GM12865 (cell line): ENCODE results near the gene INKA2.

Experiments used
- DNase-seq: peaks from one replicate; pipeline ENCODE4 v3.0.0; 2010; ENCODE audit warnings: low read depth
- H3K4me3 ChIP-seq: 2 replicates; pipeline ENCODE4 v1.5.1; 2011; ENCODE audit warnings: mild to moderate bottlenecking, low read depth, low read length, control low read depth
- CTCF ChIP-seq: IDR thresholded peaks from 2 replicates; pipeline ENCODE4 v1.5.1; 2011; ENCODE audit warnings: low read length, control low read depth, low read depth, inconsistent platforms; ENCODE audit not compliant: insufficient read depth; ENCODE audit errors: missing control alignments

INKA2 gene

GRCh38 chr1:111739194-111739924 is at the start of gene INKA2:
Gene INKA2, minus strand, starts transcription at chr1:111739395. Its CDS starts 153 bp downstream, at chr1:111739242.
- H3K4me3 ChIP-seq, result peak within 1 kb of the TSS; percentile 72
- DNase-seq, result peak; percentile 92
- TF ChIP-seq CTCF, result no peak

GRCh38 chr1:111786669-111787207 is 47.5 kb upstream of the INKA2 start:
- DNase-seq, result no peak

GRCh38 chr1:111784273-111784901 is 45.2 kb upstream of the INKA2 start:
- TF ChIP-seq CTCF, result no peak
- no peak for DNase-seq
- H3K4me3 ChIP-seq, result no peak overlapping the region

More at GRCh38 chr1:111786669-111787207, 47.5 kb upstream of the INKA2 start:
- TF ChIP-seq CTCF, result no peak
- H3K4me3 ChIP-seq, result no peak overlapping the region

GRCh38 chr1:111779546-111779945 is 40.4 kb upstream of the INKA2 start:
- no peak for DNase-seq
- no peak for TF ChIP-seq CTCF

GRCh38 chr1:111778541-111779051 is 39.4 kb upstream of the INKA2 start:
- TF ChIP-seq CTCF, result no peak

More at GRCh38 chr1:111779546-111779945, 40.4 kb upstream of the INKA2 start:
- H3K4me3 ChIP-seq, result no peak overlapping the region

GRCh38 chr1:111778066-111778465 is 38.9 kb upstream of the INKA2 start:
- no peak for DNase-seq
- no peak for TF ChIP-seq CTCF
- H3K4me3 ChIP-seq, result no peak overlapping the region

More at GRCh38 chr1:111778541-111779051, 39.4 kb upstream of the INKA2 start:
- DNase-seq, result no peak
- H3K4me3 ChIP-seq, result no peak overlapping the region
